Measurements from ENCODE around the gene GFRA4. TPM values are rescaled to one million over a fixed set of nuclear protein-coding genes. Genes with fewer than 3 reads are reported as not detected.
"Not testable (repeated sequence)": the region's sequence is repeated elsewhere in the genome, so short reads cannot be mapped to it uniquely, and the experiment has no call there.

GFRA4 gene
- total RNA-seq, 1 donor from 2014 or later, result not detected

GRCh38 chr20:3627476-3627875 is 35.7 kb downstream of the GFRA4 start:
- no peak for DNase-seq (ENCODE audit: low spot score in 2 of 2, unreplicated experiment in 2 of 2)
- TF ChIP-seq CTCF (IDR thresholded peaks at IDR 0.05; ENCODE audit: unreplicated experiment), result no peak
- no peak overlapping the region for H3K4me3 Mint-ChIP-seq
- peaks cover 6% of the 10 kb centered on the region for H3K4me1 Mint-ChIP-seq
- no peak overlapping the region for H3K27ac Mint-ChIP-seq
- peaks cover 26% of the 10 kb centered on the region for H3K36me3 Mint-ChIP-seq
- no peaks in the 10 kb centered on the region for H3K9me3 Mint-ChIP-seq
- H3K27me3 Mint-ChIP-seq (ENCODE audit: low read depth), result no peaks in the 10 kb centered on the region

DNA sequence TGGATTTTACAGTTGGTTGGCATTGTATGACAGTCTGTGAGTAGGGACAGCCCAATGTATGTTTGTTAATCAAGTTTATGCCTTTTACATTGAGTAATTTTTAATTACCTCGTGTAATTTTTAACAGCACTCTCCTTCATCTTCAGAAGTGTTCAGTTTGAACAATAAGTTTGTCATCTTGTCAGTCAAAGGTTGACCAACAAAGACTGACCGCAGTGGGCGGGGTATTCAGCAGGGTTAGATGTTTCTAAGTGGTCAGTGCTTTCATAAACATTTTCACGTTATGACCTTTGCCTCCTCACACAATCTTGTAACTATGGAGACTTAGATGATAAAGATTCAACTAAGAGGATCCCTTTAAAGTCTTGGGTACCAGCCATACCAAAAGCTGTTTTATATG is 40.8 kb downstream of the GFRA4 start:
- no peaks in the 10 kb centered on the region for H3K9me3 Mint-ChIP-seq
- peaks cover 8% of the 10 kb centered on the region for H3K4me1 Mint-ChIP-seq
- no peak overlapping the region for H3K4me3 Mint-ChIP-seq
- DNase-seq (ENCODE audit: low spot score in 2 of 2, unreplicated experiment in 2 of 2), result no peak
- no peaks in the 10 kb centered on the region for H3K27me3 Mint-ChIP-seq (ENCODE audit: low read depth)
- H3K27ac Mint-ChIP-seq, result no peak overlapping the region
- TF ChIP-seq CTCF (IDR thresholded peaks at IDR 0.05; ENCODE audit: unreplicated experiment), result no peak
- H3K36me3 Mint-ChIP-seq, result peaks cover 6% of the 10 kb centered on the region

DNA sequence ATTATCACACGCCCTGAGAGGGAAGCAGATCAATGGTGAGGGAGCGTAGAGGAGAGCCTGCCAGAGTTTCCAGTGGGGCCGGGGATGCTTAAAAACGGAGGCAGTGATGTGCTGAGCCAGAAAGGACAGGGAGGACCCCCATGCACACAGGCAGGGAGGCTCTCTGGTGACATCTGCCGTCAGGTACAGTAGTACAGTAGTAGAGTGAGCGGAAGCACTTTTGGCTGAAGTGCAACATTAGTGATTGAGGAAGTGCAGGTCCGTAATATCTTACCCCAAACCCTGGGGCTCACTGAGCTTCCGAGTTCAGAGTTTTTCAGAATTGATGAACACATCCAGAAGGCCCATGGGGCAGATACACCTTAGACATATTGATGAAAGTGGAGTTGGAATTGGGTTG is 42.1 kb downstream of the GFRA4 start:
- Mint-ChIP-seq H3K27me3 (ENCODE audit: low read depth) (no peaks in the 10 kb centered on the region), H3K9me3 (no peaks in the 10 kb centered on the region), H3K27ac (peak overlapping the region; percentile 11), H3K4me1 (peaks cover 13% of the 10 kb centered on the region), H3K4me3 (no peak overlapping the region), H3K36me3 (peaks cover 2% of the 10 kb centered on the region)
- no peak for TF ChIP-seq CTCF (IDR thresholded peaks at IDR 0.05; ENCODE audit: unreplicated experiment)
- DNase-seq (ENCODE audit: low spot score in 2 of 2, unreplicated experiment in 2 of 2), result no peak

- H3K9me3 Mint-ChIP-seq, result no peaks in the 10 kb centered on the region
- no peak for DNase-seq (ENCODE audit: low spot score in 2 of 2, unreplicated experiment in 2 of 2)
- H3K27ac Mint-ChIP-seq, result peak overlapping the region; percentile 69
Measured at GRCh38 chr20:3616250-3616649, 46.9 kb downstream of the GFRA4 start.

DNA sequence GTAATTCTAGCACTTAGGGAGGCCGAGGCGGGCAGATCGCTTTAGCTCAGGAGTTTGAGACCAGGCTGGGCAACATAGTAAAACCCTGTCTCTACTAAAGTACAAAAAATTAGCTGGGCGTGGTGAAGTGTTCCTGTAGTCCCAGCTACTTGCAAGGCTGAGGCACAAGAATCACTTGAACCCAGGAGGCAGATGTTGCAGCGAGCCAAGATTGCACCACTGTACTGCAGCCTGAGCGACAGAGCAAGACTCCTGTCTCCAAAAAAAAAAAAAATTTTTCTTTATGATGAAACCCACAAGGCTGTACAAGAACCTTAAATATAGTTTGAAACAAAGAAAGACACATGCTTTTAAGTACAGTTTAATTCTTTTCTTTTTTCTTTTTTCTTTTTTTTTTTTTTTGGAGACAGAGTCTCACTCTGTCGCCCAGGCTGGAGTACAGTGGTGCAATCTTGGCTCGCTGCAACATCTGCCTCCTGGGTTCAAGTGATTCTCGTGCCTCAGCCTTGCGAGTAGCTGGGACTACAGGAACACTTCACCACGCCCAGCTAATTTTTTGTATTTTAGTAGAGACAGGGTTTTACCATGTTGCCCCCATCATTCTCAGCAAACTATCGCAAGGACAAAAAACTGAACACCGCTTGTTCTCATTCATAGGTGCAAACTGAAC is 47.9 kb downstream of the GFRA4 start:
- not testable (repeated sequence) for H3K4me1 Mint-ChIP-seq; H3K36me3 Mint-ChIP-seq; H3K27me3 Mint-ChIP-seq (ENCODE audit: low read depth); H3K4me3 Mint-ChIP-seq; H3K27ac Mint-ChIP-seq; DNase-seq (ENCODE audit: low spot score in 2 of 2, unreplicated experiment in 2 of 2); H3K9me3 Mint-ChIP-seq

More at GRCh38 chr20:3616250-3616649, 46.9 kb downstream of the GFRA4 start:
- Mint-ChIP-seq H3K4me3 (no peak overlapping the region), H3K36me3 (peaks cover 2% of the 10 kb centered on the region), H3K27me3 (ENCODE audit: low read depth) (no peaks in the 10 kb centered on the region), H3K4me1 (peaks cover 9% of the 10 kb centered on the region)
- TF ChIP-seq CTCF (IDR thresholded peaks at IDR 0.05; ENCODE audit: unreplicated experiment), result no peak

DNA sequence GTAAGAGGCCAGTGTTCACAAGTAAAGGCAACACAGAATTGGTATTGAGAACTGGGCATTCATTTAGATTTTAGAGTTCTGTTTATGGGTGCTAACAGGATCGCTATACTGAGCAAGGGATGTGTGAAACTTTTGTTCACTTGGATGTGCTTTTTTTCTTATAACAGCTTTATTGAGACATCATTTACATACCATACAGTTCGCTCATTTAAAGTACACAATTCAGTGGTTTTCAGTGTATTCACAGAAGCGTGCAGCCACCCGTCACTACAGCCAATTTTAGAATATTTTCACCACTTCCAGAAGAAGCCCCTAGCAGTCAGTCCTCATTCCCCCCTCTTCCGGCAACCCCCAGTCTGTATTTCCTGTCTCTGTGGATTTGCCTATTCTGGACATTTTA is 48.7 kb downstream of the GFRA4 start:
- Mint-ChIP-seq H3K27ac (peak overlapping the region; percentile 51), H3K4me3 (no peak overlapping the region), H3K36me3 (peaks cover 9% of the 10 kb centered on the region), H3K27me3 (ENCODE audit: low read depth) (no peaks in the 10 kb centered on the region), H3K9me3 (no peaks in the 10 kb centered on the region), H3K4me1 (peaks cover 9% of the 10 kb centered on the region)
- no peak for TF ChIP-seq CTCF (IDR thresholded peaks at IDR 0.05; ENCODE audit: unreplicated experiment)
- DNase-seq (ENCODE audit: low spot score in 2 of 2, unreplicated experiment in 2 of 2), result no peak

Data from mesothelial cell of epicardium (in vitro differentiated cells).